HepG2 (cell line): ENCODE measurements around the gene MORF4L2. TPM values are rescaled to one million over a fixed set of nuclear protein-coding genes. Genes with fewer than 3 reads are reported as not detected.

ENCODE experiments used
- ARID5B ChIP-seq: IDR thresholded peaks from 2 replicates; pipeline ENCODE4 v1.4.0; 2020; ENCODE audit warnings: mild to moderate bottlenecking, missing genetic modification reagents
- ASH2L ChIP-seq: fragments of 300-600, 200-600 bp; sonication (generic); IDR thresholded peaks from 2 replicates; pipeline ENCODE4 v1.7.0; 2017; ENCODE audit warnings: low read depth, mild to moderate bottlenecking, moderate library complexity, mixed read lengths, low read length; ENCODE audit not compliant: insufficient read length
- EED ChIP-seq: sonication (generic); formaldehyde crosslinking; IDR thresholded peaks from 2 replicates; pipeline ENCODE4 v1.5.0; 2020; ENCODE audit warnings: mild to moderate bottlenecking, missing genetic modification reagents
- GLMP ChIP-seq: sonication (generic); formaldehyde crosslinking; IDR thresholded peaks from 2 replicates; pipeline ENCODE4 v1.9.0; 2021; ENCODE audit warnings: missing genetic modification reagents, mild to moderate bottlenecking, borderline replicate concordance
- HDAC1 ChIP-seq: sonication (generic); formaldehyde crosslinking; IDR thresholded peaks from 2 replicates; pipeline ENCODE4 v1.5.1; 2020; ENCODE audit warnings: mild to moderate bottlenecking, missing genetic modification reagents
- HNRNPLL ChIP-seq: fragments of 200-400 bp; formaldehyde crosslinking; IDR thresholded peaks from 2 replicates; pipeline ENCODE4 v1.6.1; 2017; ENCODE audit warnings: mild to moderate bottlenecking, low read depth, low read length; ENCODE audit not compliant: poor library complexity, severe bottlenecking
- MAZ ChIP-seq, 2 experiments: sonication (generic) in 1 of 2; formaldehyde crosslinking in 1 of 2; IDR thresholded peaks; 2 replicates each; pipeline versions ENCODE4 v1.5.0 to v1.6.1; 2012 to 2020; ENCODE audit warnings: low read depth in 2 of 2, mild to moderate bottlenecking in 2 of 2, borderline replicate concordance in 1 of 2, improper control_type of control experiment in 1 of 2, low read length in 1 of 2, missing genetic modification reagents in 1 of 2, moderate library complexity in 1 of 2
- MIER3 ChIP-seq: IDR thresholded peaks from 2 replicates; pipeline ENCODE4 v1.6.1; 2016; ENCODE audit warnings: missing compliant biosample characterization, borderline replicate concordance
- MTF1 ChIP-seq: sonication (generic); formaldehyde crosslinking; IDR thresholded peaks from 2 replicates; pipeline ENCODE4 v1.5.0; 2020; ENCODE audit warnings: missing genetic modification reagents
- MTF2 ChIP-seq: sonication (generic); formaldehyde crosslinking; IDR thresholded peaks from 2 replicates; pipeline ENCODE4 v1.5.0; 2020; ENCODE audit warnings: missing genetic modification reagents, borderline replicate concordance
- NFKB2 ChIP-seq: sonication (generic); formaldehyde crosslinking; IDR thresholded peaks from 2 replicates; pipeline ENCODE4 v1.4.0; 2020; ENCODE audit warnings: missing genetic modification reagents, borderline replicate concordance
- POGZ ChIP-seq: sonication (generic); formaldehyde crosslinking; IDR thresholded peaks from 2 replicates; pipeline ENCODE4 v1.4.0; 2020; ENCODE audit warnings: mild to moderate bottlenecking, missing genetic modification reagents
- RARG ChIP-seq: sonication (generic); formaldehyde crosslinking; IDR thresholded peaks from 2 replicates; pipeline ENCODE4 v1.4.0; 2020; ENCODE audit warnings: low read depth, mild to moderate bottlenecking, missing genetic modification reagents
- RELA ChIP-seq: sonication (generic); formaldehyde crosslinking; IDR thresholded peaks from 2 replicates; pipeline ENCODE4 v1.4.0; 2020; ENCODE audit warnings: missing genetic modification reagents
- RORA ChIP-seq: sonication (generic); formaldehyde crosslinking; IDR thresholded peaks from 2 replicates; pipeline ENCODE4 v1.5.0; 2020; ENCODE audit warnings: mild to moderate bottlenecking, missing genetic modification reagents, moderate library complexity
- SMAD1 ChIP-seq: sonication (generic); formaldehyde crosslinking; IDR thresholded peaks from 2 replicates; pipeline ENCODE4 v1.4.0; 2020; ENCODE audit warnings: missing genetic modification reagents, low read depth, mild to moderate bottlenecking, borderline replicate concordance
- SMAD3 ChIP-seq: sonication (generic); formaldehyde crosslinking; IDR thresholded peaks from 2 replicates; pipeline ENCODE4 v1.4.0; 2020; ENCODE audit warnings: missing genetic modification reagents
- TAF1 ChIP-seq: sonication (generic); formaldehyde crosslinking; IDR thresholded peaks from 2 replicates; pipeline ENCODE4 v1.4.0; 2020; ENCODE audit warnings: missing genetic modification reagents
- U2AF1 ChIP-seq: fragments of 200-400 bp; formaldehyde crosslinking; optimal IDR thresholded peaks from 2 replicates; pipeline ENCODE3; 2017; ENCODE audit warnings: mild to moderate bottlenecking, low read depth, low read length
- ZNF18 ChIP-seq: sonication (generic); formaldehyde crosslinking; IDR thresholded peaks from 2 replicates; pipeline ENCODE4 v1.8.0; 2022; ENCODE audit warnings: mild to moderate bottlenecking, missing genetic modification reagents; ENCODE audit not compliant: insufficient replicate concordance
- ZNF263 ChIP-seq: sonication (generic); formaldehyde crosslinking; IDR thresholded peaks from 2 replicates; pipeline ENCODE4 v1.4.0; 2020; ENCODE audit warnings: missing genetic modification reagents
- ZNF576 ChIP-seq: sonication (generic); formaldehyde crosslinking; IDR thresholded peaks from 2 replicates; pipeline ENCODE4 v1.4.0; 2020; ENCODE audit warnings: mild to moderate bottlenecking, missing genetic modification reagents
- ZNF652 ChIP-seq: IDR thresholded peaks from 2 replicates; pipeline ENCODE4 v1.6.1; 2016; ENCODE audit warnings: low read depth, borderline replicate concordance
- polyA plus RNA-seq, 8 experiments: library from polyadenylated mRNA; depleted of rRNA in 3 of 8; stranded (reverse) in 7 of 8; unstranded in 1 of 8; fragments of >200 nt; fragmentation: Illumina TruSeq in 4 of 8; extraction: Trizol in 4 of 8; gene quantifications; 2 replicates each; pipeline versions ENCODE4 v1.2.1 to v1.2.3, GENCODE V29; 2011 to 2016; ENCODE audit warnings: low read depth in 4 of 8, missing spikeins in 1 of 8, mixed read lengths in 1 of 8; ENCODE audit not compliant: insufficient read depth in 1 of 8
- total RNA-seq, 5 experiments: library from RNA; depleted of rRNA; stranded (reverse); fragments of >200 nt; fragmentation: Illumina TruSeq; extraction: Trizol; gene quantifications; 2 replicates each; pipeline ENCODE4 v1.2.3, GENCODE V29; 2016; ENCODE audit warnings: low read depth in 1 of 5

MORF4L2 gene
- total and polyA plus RNA-seq, 2 of the 13 experiments (the other 11 are each of a cell fraction or from before 2014, with no cell fraction given) = 358 to 469 TPM

GRCh38 chrX:103686199-103687072, at the start of gene MORF4L2 (continued):
- TF ChIP-seq ARID5B (CRISPR knock-in tag) = no peak
- peak; percentile 50; the same call in 1 of the 2 replicates for TF ChIP-seq TAF1 (CRISPR knock-in tag)
- no peak for TF ChIP-seq MTF2 (CRISPR knock-in tag)
- no peak for TF ChIP-seq SMAD3 (CRISPR knock-in tag)
- no peak for TF ChIP-seq HDAC1
- TF ChIP-seq ZNF18 (CRISPR knock-in tag) = no peak
- TF ChIP-seq RARG (CRISPR knock-in tag) = no peak
- peak; percentile 17 for TF ChIP-seq ASH2L
- no peak for TF ChIP-seq RORA
- TF ChIP-seq ZNF263 = no peak
- no peak for TF ChIP-seq MTF1 (CRISPR knock-in tag)
- TF ChIP-seq MIER3 = no peak
- no peak for TF ChIP-seq U2AF1
- TF ChIP-seq NFKB2 (CRISPR knock-in tag) = no peak
- TF ChIP-seq POGZ = peak; percentile 15; the same call in 1 of the 2 replicates
- TF ChIP-seq MAZ (IDR thresholded peaks at IDR 0.05; ENCODE audit: borderline replicate concordance, low read depth, low read length) = no peak
- TF ChIP-seq MAZ (CRISPR knock-in tag; IDR thresholded peaks at IDR 0.05; ENCODE audit: low read depth) = no peak
- TF ChIP-seq ZNF652 (CRISPR knock-in tag) = no peak
- no peak for TF ChIP-seq RELA (CRISPR knock-in tag)
- TF ChIP-seq EED (CRISPR knock-in tag) = no peak
- TF ChIP-seq HNRNPLL = no peak
- no peak for TF ChIP-seq GLMP (CRISPR knock-in tag)
- TF ChIP-seq ZNF576 (CRISPR knock-in tag) = no peak
- TF ChIP-seq SMAD1 (CRISPR knock-in tag) = no peak
